ENCODE results near the gene PLD2. TPM values are rescaled to one million over a fixed set of nuclear protein-coding genes. Genes with fewer than 3 reads are reported as not detected.

Gene PLD2
- total RNA-seq, 6 experiments from 2014 or later = 8.2 to 27.3 (median 10.8) TPM

GRCh38 chr17:4842376-4842775, 35.4 kb downstream of the PLD2 start:
- ATAC-seq = no peak
- Histone ChIP-seq H3K27me3 (no peaks in the 10 kb centered on the region), H3K9me3 (no peaks in the 10 kb centered on the region), H3K4me3 (no peak overlapping the region), H3K27ac (no peak overlapping the region), H3K4me1 (peaks cover 0 to 3% (median 0%) of the 10 kb centered on the region in 4 donors), H3K36me3 (no peaks in the 10 kb centered on the region)
- 93% methylated on average over 2 of the region's 3 CpGs for WGBS (ENCODE audit: insufficient coverage, low coverage, low lambda C conversion rate, missing lambda C conversion rate)
- intact Hi-C loops (cut with DNase I) = no loop called here
- no peak for TF ChIP-seq POLR2A (IDR thresholded peaks at IDR 0.05)
- TF ChIP-seq CTCF (IDR thresholded peaks at IDR 0.05) = no peak
- no peak for DNase-seq

- WGBS (ENCODE audit: insufficient coverage, low coverage, low lambda C conversion rate, missing lambda C conversion rate) = 64% methylated on average over 7 of the region's 9 CpGs
- Histone ChIP-seq H3K9me3 (no peaks in the 10 kb centered on the region), H3K27me3 (no peaks in the 10 kb centered on the region), H3K4me3 (no peak overlapping the region), H3K27ac (no peak overlapping the region), H3K36me3 (no peaks in the 10 kb centered on the region), H3K4me1 (no peaks in the 10 kb centered on the region)
- intact Hi-C loops (cut with DNase I) = no loop called here
- no peak for TF ChIP-seq POLR2A (IDR thresholded peaks at IDR 0.05)
- TF ChIP-seq CTCF (IDR thresholded peaks at IDR 0.05) = no peak
- ATAC-seq = no peak
- DNase-seq = no peak
Measured at GRCh38 chr17:4843321-4844000, 36.5 kb downstream of the PLD2 start.

- no peak overlapping the region for H3K27ac ChIP-seq
- H3K36me3 ChIP-seq = no peaks in the 10 kb centered on the region
- intact Hi-C loops (cut with DNase I) = no loop called here
- TF ChIP-seq POLR2A (IDR thresholded peaks at IDR 0.05) (no peak), CTCF (IDR thresholded peaks at IDR 0.05) (no peak)
- H3K4me1 ChIP-seq = no peaks in the 10 kb centered on the region
- no peaks in the 10 kb centered on the region for H3K27me3 ChIP-seq
- no peaks in the 10 kb centered on the region for H3K9me3 ChIP-seq
- DNase-seq = no peak
- peak; percentile 21 to 75 (median 46) for ATAC-seq
- H3K4me3 ChIP-seq = no peak overlapping the region
- WGBS (ENCODE audit: insufficient coverage, low coverage, low lambda C conversion rate, missing lambda C conversion rate) = 71% methylated on average over 5 of the region's 5 CpGs
Measured at GRCh38 chr17:4845118-4845517, 38.2 kb downstream of the PLD2 start.

- no peak for TF ChIP-seq POLR2A (IDR thresholded peaks at IDR 0.05)
- no peak for TF ChIP-seq CTCF (IDR thresholded peaks at IDR 0.05)
- no peaks in the 10 kb centered on the region for H3K4me1 ChIP-seq
Measured at GRCh38 chr17:4846635-4847390, 39.9 kb downstream of the PLD2 start.

More at GRCh38 chr17:4846635-4847390, 39.9 kb downstream of the PLD2 start:
- Histone ChIP-seq H3K27me3 (no peaks in the 10 kb centered on the region), H3K36me3 (no peaks in the 10 kb centered on the region), H3K27ac (no peak overlapping the region), H3K4me3 (no peak overlapping the region), H3K9me3 (no peaks in the 10 kb centered on the region)
- intact Hi-C loops (cut with DNase I) = no loop called here
- DNase-seq (no peak), ATAC-seq (no peak)
- 87% methylated on average over 9 of the region's 13 CpGs for WGBS (ENCODE audit: insufficient coverage, low coverage, low lambda C conversion rate, missing lambda C conversion rate)

Measured in right lobe of liver (tissue), 6 donors.